Tibial nerve (tissue), 4 donors: ENCODE data around the gene CTRB2.

Experiments used
- CTCF ChIP-seq, 5 experiments: fragments of 200-600 bp in 3 of 5; fragments of 450-650 bp in 2 of 5; sonication (generic) in 3 of 5; IDR thresholded peaks; one replicate each; pipeline ENCODE4 v1.5.1; 2016 to 2019; ENCODE audit warnings: antibody characterized with exemption in 5 of 5, mild to moderate bottlenecking in 3 of 5, moderate library complexity in 2 of 5
- EP300 ChIP-seq, 2 donors: sonication (generic); formaldehyde crosslinking; IDR thresholded peaks; one replicate each; pipeline ENCODE4 v1.6.1; 2017; ENCODE audit warnings: antibody characterized with exemption in 2 of 2, mild to moderate bottlenecking in 1 of 2

- no peak for TF ChIP-seq CTCF (IDR thresholded peaks at IDR 0.05)
- TF ChIP-seq EP300 (IDR thresholded peaks at IDR 0.05), result no peak
Observed at GRCh38 chr16:75252946-75253911, 46.3 kb upstream of the CTRB2 start.
